ENCODE measurements around the gene DCAF17. TPM values are rescaled to one million over a fixed set of nuclear protein-coding genes. Genes with fewer than 3 reads are reported as not detected.

DCAF17 gene
- total and polyA plus RNA-seq, 9 donors = 6.7 to 20.2 (median 17.0) TPM

DNA sequence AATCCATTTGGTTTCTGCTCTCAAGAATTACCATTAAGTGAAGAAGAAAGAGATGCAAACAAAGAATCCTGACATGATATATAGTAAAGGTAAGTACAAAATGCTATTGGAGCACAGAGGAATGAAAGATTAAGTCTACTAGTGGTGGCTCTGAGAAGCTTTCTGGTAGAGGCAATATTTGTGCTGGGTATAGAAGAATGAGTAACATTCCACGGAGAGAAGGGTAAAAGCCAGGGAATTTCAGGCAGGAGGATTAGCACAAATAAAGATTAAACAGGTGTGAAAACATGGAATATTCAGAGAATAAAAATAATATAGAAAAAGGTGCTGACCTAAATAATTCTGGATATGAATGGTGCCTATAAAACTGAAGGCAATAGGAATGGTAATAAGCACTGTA, 32.1 kb upstream of the DCAF17 start:
- intact Hi-C loops (cut with DNase I) = no loop called here
- DNase-seq = no peak
- TF ChIP-seq POLR2A (IDR thresholded peaks at IDR 0.05) (no peak), EP300 (IDR thresholded peaks at IDR 0.05) (no peak)
- TF ChIP-seq, protein P1, sequence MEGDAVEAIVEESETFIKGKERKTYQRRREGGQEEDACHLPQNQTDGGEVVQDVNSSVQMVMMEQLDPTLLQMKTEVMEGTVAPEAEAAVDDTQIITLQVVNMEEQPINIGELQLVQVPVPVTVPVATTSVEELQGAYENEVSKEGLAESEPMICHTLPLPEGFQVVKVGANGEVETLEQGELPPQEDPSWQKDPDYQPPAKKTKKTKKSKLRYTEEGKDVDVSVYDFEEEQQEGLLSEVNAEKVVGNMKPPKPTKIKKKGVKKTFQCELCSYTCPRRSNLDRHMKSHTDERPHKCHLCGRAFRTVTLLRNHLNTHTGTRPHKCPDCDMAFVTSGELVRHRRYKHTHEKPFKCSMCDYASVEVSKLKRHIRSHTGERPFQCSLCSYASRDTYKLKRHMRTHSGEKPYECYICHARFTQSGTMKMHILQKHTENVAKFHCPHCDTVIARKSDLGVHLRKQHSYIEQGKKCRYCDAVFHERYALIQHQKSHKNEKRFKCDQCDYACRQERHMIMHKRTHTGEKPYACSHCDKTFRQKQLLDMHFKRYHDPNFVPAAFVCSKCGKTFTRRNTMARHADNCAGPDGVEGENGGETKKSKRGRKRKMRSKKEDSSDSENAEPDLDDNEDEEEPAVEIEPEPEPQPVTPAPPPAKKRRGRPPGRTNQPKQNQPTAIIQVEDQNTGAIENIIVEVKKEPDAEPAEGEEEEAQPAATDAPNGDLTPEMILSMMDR (IDR thresholded peaks at IDR 0.05) = no peak
- no peaks in the 10 kb centered on the region for H3K9me3 ChIP-seq
- 98 to 99% (median 98%) methylated on average over 1 of the region's 1 CpG for WGBS, 3 donors
- H3K36me3 ChIP-seq = no peaks in the 10 kb centered on the region
- no peaks in the 10 kb centered on the region for H3K27me3 ChIP-seq
- no peak overlapping the region for H3K27ac ChIP-seq
- H3K4me1 ChIP-seq (ENCODE audit: insufficient read depth) = no peaks in the 10 kb centered on the region
- no peak overlapping the region for H3K4me3 ChIP-seq

DNA sequence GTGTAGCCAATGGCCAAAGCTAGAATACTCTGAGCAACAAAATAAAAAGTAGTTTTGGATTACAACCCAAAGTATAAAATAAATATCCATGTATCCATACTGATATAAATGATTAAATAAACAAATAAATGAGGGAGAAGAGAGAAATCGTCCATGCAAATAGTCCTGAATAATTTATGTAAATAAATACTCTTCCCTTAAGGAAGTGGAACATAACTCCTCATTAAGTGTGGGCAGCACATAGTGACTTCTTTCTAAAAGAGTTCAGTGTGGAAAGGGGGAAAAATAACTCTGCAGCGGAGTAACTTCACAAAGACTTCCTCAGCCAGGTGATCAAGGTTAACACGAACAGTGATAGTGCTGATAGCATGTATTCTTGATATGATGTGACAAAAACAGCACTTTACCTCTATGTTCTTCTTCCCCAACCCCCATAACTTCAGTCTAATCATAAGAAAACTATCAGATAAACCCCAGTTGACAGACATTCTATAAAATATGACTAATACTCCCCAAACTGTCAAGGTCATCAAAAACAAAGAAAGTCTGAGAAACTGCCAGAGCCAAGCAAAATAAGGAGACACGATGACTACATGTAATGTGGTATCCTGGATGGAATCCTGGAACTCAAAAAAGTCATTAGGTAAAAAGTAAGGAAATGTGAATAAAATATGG, 31.0 kb upstream of the DCAF17 start:
- Histone ChIP-seq H3K27me3 (no peaks in the 10 kb centered on the region), H3K36me3 (no peaks in the 10 kb centered on the region), H3K9me3 (no peaks in the 10 kb centered on the region), H3K27ac (no peak overlapping the region), H3K4me1 (ENCODE audit: insufficient read depth) (no peaks in the 10 kb centered on the region), H3K4me3 (no peak overlapping the region)
- TF ChIP-seq, protein P1 (IDR thresholded peaks at IDR 0.05) = no peak
- no peak for TF ChIP-seq POLR2A (IDR thresholded peaks at IDR 0.05)
- no peak for TF ChIP-seq EP300 (IDR thresholded peaks at IDR 0.05)
- 71 to 73% (median 71%) methylated on average over 4 of the region's 4 CpGs for WGBS, 3 donors
- intact Hi-C loops (cut with DNase I) = no loop called here
- no peak for DNase-seq

- no peaks in the 10 kb centered on the region for H3K4me1 ChIP-seq (ENCODE audit: insufficient read depth)
- H3K27me3 ChIP-seq = no peaks in the 10 kb centered on the region
- H3K4me3 ChIP-seq = no peak overlapping the region
- 88 to 97% (median 92%) methylated on average over 5 of the region's 5 CpGs for WGBS, 3 donors
- H3K27ac ChIP-seq = no peak overlapping the region
- H3K36me3 ChIP-seq = no peaks in the 10 kb centered on the region
- no peak for TF ChIP-seq POLR2A (IDR thresholded peaks at IDR 0.05)
- no peak for TF ChIP-seq EP300 (IDR thresholded peaks at IDR 0.05)
- DNase-seq = no peak
- intact Hi-C loops (cut with DNase I) = no loop called here
- H3K9me3 ChIP-seq = no peaks in the 10 kb centered on the region
Observed at GRCh38 chr2:171404261-171404660, 29.8 kb upstream of the DCAF17 start.

- Histone ChIP-seq H3K27me3 (no peaks in the 10 kb centered on the region), H3K36me3 (no peaks in the 10 kb centered on the region), H3K4me3 (no peak overlapping the region), H3K9me3 (no peaks in the 10 kb centered on the region), H3K4me1 (ENCODE audit: insufficient read depth) (no peaks in the 10 kb centered on the region), H3K27ac (no peak overlapping the region)
- TF ChIP-seq, protein P1 (IDR thresholded peaks at IDR 0.05) = no peak
- TF ChIP-seq EP300 (IDR thresholded peaks at IDR 0.05) (no peak), POLR2A (IDR thresholded peaks at IDR 0.05) (no peak)
- intact Hi-C loops (cut with DNase I) = no loop called here
- whole genome bisulfite sequencing, 3 donors = 88 to 93% (median 93%) methylated on average over 2 of the region's 2 CpGs
- no peak for DNase-seq
Observed at GRCh38 chr2:171404719-171405118, 29.3 kb upstream of the DCAF17 start.

- 91 to 100% (median 98%) methylated on average over 1 of the region's 1 CpG for WGBS, 3 donors
- Histone ChIP-seq H3K36me3 (no peaks in the 10 kb centered on the region), H3K27ac (no peak overlapping the region), H3K9me3 (no peaks in the 10 kb centered on the region), H3K4me1 (ENCODE audit: insufficient read depth) (no peaks in the 10 kb centered on the region), H3K4me3 (no peak overlapping the region), H3K27me3 (no peaks in the 10 kb centered on the region)
- no peak for DNase-seq
- TF ChIP-seq EP300 (IDR thresholded peaks at IDR 0.05) = no peak
- TF ChIP-seq, protein P1 (IDR thresholded peaks at IDR 0.05) = no peak
- no peak for TF ChIP-seq POLR2A (IDR thresholded peaks at IDR 0.05)
- intact Hi-C loops (cut with DNase I) = no loop called here
Observed at GRCh38 chr2:171405546-171405945, 28.5 kb upstream of the DCAF17 start.

All from ovary (tissue), 9 donors.